Brain microvascular endothelial cell (primary cell): ENCODE measurements around the gene SUCLA2.

Source experiments
- DNase-seq: peaks from one replicate; pipeline ENCODE4 v3.0.0-alpha.2; 2020
- H3K27ac ChIP-seq: fragments of 250-450 bp; sonication (Bioruptor Pico); 2 replicates; pipeline ENCODE4 v1.5.1; 2020; ENCODE audit warnings: mild to moderate bottlenecking, moderate library complexity
- H3K27me3 ChIP-seq: fragments of 250-450 bp; sonication (Bioruptor Pico); replicated peaks from 2 replicates; pipeline ENCODE4 v1.5.1; 2020; ENCODE audit warnings: mild to moderate bottlenecking
- H3K36me3 ChIP-seq: fragments of 250-450 bp; sonication (Bioruptor Pico); replicated peaks from 2 replicates; pipeline ENCODE4 v1.5.1; 2020; ENCODE audit warnings: mild to moderate bottlenecking
- H3K4me3 ChIP-seq: 2 replicates; pipeline ENCODE4 v1.5.1; 2011; ENCODE audit warnings: low read depth, mild to moderate bottlenecking, control low read depth, low read length, moderate library complexity
- in situ Hi-C: cut with HindIII; loops from 2 replicates; pipeline ENCODE4 v1.10.0; 2017; ENCODE audit warnings: low sequenced_read_pairs, low pct_ligation_motif_present
- TF ChIP-seq, protein P1 (sequence below): IDR thresholded peaks from 2 replicates; pipeline ENCODE4 v1.5.1; 2011; ENCODE audit warnings: low read depth, mild to moderate bottlenecking, moderate library complexity, low read length, control low read depth, inconsistent platforms; ENCODE audit errors: missing control alignments

SUCLA2 gene

DNA sequence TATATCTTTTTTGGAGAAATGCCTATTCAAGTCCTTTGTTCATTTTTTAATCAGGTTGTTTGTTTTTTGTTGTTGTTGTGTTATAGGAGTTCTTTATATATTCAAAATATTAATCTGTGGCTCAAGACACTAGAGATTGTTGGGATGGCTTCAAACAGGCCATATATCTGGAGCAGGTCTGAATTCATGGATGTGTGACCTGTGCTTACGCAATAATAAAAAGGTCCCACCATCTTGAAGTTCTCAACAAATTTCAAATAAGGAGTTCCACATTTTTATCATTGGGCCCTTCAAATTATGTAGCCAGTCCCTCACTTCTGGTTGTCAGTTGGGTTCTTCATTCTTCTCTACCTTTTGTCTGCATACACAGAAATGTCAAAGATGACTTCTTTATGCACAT lies 18.7 kb upstream of the SUCLA2 start:
- in situ Hi-C loops: no loop called here
- TF ChIP-seq, protein P1, sequence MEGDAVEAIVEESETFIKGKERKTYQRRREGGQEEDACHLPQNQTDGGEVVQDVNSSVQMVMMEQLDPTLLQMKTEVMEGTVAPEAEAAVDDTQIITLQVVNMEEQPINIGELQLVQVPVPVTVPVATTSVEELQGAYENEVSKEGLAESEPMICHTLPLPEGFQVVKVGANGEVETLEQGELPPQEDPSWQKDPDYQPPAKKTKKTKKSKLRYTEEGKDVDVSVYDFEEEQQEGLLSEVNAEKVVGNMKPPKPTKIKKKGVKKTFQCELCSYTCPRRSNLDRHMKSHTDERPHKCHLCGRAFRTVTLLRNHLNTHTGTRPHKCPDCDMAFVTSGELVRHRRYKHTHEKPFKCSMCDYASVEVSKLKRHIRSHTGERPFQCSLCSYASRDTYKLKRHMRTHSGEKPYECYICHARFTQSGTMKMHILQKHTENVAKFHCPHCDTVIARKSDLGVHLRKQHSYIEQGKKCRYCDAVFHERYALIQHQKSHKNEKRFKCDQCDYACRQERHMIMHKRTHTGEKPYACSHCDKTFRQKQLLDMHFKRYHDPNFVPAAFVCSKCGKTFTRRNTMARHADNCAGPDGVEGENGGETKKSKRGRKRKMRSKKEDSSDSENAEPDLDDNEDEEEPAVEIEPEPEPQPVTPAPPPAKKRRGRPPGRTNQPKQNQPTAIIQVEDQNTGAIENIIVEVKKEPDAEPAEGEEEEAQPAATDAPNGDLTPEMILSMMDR: no peak
- no peaks in the 10 kb centered on the region for H3K36me3 ChIP-seq
- H3K4me3 ChIP-seq: no peak overlapping the region
- no peak for DNase-seq
- H3K27ac ChIP-seq: no peak overlapping the region
- no peaks in the 10 kb centered on the region for H3K27me3 ChIP-seq

DNA sequence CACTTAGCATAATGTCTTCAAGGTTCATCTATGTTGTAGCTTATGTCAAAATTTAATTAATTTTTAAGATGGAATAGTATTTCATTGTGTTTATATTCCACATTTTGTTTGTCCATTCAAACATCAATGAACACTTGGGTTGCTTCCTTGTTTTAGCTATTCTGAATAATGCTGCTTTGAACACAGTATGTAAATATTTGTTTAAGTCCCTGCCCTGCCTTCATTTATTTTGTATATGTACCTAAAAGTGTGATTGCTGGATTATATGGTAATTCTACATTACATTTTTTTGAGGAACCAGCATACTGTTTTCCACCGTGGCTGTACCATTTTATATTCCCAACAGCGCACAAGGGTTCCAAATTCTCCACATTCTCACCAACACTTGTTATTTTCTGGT lies 17.6 kb upstream of the SUCLA2 start:
- in situ Hi-C loops: no loop called here
- H3K4me3 ChIP-seq: no peak overlapping the region
- TF ChIP-seq, protein P1: no peak
- H3K36me3 ChIP-seq: no peaks in the 10 kb centered on the region
- no peak overlapping the region for H3K27ac ChIP-seq
- DNase-seq: no peak
- H3K27me3 ChIP-seq: no peaks in the 10 kb centered on the region

DNA sequence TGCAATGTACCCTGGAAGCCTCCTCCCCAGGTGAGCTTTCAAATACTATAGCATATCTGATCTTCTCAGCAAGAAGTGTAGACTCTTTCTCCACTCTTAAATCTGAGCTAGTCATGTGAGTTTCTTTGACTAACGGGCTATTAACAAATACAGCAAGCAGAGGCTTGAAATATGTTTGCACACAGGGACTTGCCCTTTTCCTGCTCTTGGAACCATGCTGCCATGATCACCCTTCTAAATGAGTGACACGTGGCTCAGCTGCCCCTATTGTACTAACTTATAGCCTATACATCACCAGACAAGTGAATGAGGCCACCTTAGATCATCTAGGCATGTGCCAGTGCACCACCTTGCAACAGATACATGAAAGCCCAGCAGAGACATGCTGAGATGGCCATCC lies 13.3 kb upstream of the SUCLA2 start:
- Histone ChIP-seq H3K27ac (no peak overlapping the region), H3K27me3 (no peaks in the 10 kb centered on the region), H3K36me3 (no peaks in the 10 kb centered on the region), H3K4me3 (no peak overlapping the region)
- DNase-seq: no peak
- in situ Hi-C loops: no loop called here
- TF ChIP-seq, protein P1: no peak

DNA sequence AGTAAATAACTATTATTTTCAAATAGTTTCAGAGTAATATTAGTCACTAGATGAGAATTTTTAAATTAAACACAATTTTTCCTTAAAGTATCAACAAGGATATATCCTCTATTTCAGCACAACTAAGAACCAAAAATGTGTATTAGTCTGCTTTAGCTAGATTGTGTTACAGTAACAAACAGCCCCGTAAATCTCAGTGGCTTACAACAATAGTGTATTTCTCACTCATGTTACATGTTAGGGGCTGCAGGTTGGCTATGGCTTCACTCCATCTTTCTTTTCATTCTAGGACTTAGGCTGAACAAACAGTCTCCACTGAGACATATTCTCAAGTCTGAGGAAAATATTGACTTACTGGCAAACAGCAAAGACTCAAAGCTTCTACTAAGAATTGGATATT lies 11.6 kb upstream of the SUCLA2 start:
- TF ChIP-seq, protein P1: no peak
- Histone ChIP-seq H3K27me3 (no peaks in the 10 kb centered on the region), H3K4me3 (no peak overlapping the region), H3K27ac (no peak overlapping the region), H3K36me3 (no peaks in the 10 kb centered on the region)
- in situ Hi-C loops: no loop called here
- DNase-seq: no peak

DNA sequence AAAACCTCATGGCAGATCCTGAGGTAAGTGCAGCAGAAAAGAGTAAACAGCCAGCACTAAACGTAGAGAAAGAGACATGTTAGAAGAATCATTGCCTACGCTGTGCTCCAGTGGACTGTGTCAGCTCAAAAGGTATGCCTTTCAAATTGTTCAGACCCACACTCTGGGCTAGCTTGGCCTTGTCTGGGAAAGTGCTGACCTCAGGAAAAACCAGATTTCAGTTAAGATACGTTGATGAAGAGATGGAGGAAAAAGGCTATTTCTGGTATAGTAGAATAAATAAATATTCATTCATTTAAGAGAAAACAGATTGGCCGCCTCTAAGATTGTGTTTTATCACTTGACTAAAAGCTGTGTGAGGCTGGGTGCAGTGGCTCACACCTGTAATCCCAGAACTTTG lies 9.6 kb upstream of the SUCLA2 start:
- TF ChIP-seq, protein P1: no peak
- H3K27ac ChIP-seq: no peak overlapping the region
- no peaks in the 10 kb centered on the region for H3K27me3 ChIP-seq
- no peak overlapping the region for H3K4me3 ChIP-seq
- no peak for DNase-seq
- no peaks in the 10 kb centered on the region for H3K36me3 ChIP-seq
- in situ Hi-C loops: no loop called here

DNA sequence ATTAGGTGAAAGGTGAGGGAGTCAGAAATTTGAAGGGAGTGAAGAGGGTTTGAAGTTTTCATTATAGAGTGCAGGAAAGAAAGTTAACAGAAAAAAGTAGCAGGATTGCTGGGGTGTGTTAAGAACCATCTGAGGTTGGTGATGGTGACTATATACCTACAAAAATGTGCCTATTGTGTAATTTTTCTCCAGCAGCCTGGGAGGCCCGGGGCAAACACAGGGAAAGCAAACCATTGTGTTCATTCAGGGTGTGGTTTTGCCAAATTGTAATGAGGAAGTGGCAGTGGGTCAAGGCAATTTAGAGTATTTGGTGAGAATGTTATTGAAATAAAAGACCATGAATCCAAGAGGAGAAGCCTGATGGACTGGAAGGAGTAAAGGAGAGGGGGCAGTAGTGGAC lies 8.2 kb upstream of the SUCLA2 start:
- Histone ChIP-seq H3K27me3 (no peaks in the 10 kb centered on the region), H3K27ac (no peak overlapping the region), H3K36me3 (no peaks in the 10 kb centered on the region), H3K4me3 (no peak overlapping the region)
- in situ Hi-C loops: no loop called here
- TF ChIP-seq, protein P1: no peak
- peak; percentile 28 for DNase-seq
